ENCODE results near the gene TMEM255B. TPM values are rescaled to one million over a fixed set of nuclear protein-coding genes. Genes with fewer than 3 reads are reported as not detected.

TMEM255B gene
- total RNA-seq, 6 donors from 2014 or later = 1.4 to 39.0 (median 13.8) TPM

DNA sequence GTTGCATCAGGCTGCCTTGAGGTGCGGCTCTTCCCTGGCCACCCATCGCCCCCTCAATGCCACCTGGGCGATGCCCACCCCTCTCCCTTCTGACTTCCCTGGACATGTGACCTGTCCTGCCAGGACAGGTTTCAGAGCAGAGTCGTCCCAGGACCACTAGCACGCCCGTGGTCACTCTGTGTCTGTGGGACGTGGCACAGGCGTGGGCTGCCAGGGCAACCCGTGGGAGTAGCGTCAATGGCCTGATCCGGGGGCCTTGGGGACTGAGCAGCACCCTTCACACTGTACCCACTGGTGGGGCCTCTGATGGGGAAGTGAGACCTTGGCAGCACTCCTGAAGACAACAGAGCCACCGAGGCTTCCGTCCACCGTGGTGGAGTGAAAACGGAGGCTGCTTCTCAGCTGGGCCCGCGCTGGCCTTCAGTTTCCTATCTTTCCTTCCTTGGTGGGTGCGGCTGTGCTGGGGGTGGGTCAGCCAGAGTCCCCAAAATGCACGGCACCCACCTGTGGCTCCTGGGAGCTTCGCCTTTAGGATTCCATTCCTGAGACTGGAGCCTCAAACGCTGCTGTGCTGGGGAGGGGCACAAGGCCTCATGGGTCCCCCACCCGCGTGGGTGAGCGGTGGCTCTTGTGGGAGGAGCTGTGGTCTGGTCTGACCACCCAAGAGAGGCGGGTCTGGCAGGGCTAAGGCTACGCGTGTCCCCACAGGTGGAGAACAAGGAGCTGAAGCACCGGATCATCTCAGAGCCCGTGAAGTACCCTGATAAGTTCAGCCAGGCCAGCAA lies 26.7 kb upstream of the TMEM255B start:
- H3K27ac ChIP-seq = no peak overlapping the region
- no peaks in the 10 kb centered on the region for H3K9me3 ChIP-seq
- DNase-seq = no peak
- ATAC-seq (ENCODE audit: low FRiP score in 2 of 2) = no peak
- no peaks in the 10 kb centered on the region for H3K4me1 ChIP-seq
- no peak overlapping the region for H3K4me3 ChIP-seq
- 74 to 83% methylated on average over 17 to 27 of the region's 29 CpGs for whole genome bisulfite sequencing, 2 donors
- H3K36me3 ChIP-seq = no peaks in the 10 kb centered on the region
- TF ChIP-seq POLR2A (IDR thresholded peaks at IDR 0.05) = no peak
- TF ChIP-seq POLR2AphosphoS5 (IDR thresholded peaks at IDR 0.05) = no peak
- TF ChIP-seq EP300 (IDR thresholded peaks at IDR 0.05) = no peak
- TF ChIP-seq, protein P1, sequence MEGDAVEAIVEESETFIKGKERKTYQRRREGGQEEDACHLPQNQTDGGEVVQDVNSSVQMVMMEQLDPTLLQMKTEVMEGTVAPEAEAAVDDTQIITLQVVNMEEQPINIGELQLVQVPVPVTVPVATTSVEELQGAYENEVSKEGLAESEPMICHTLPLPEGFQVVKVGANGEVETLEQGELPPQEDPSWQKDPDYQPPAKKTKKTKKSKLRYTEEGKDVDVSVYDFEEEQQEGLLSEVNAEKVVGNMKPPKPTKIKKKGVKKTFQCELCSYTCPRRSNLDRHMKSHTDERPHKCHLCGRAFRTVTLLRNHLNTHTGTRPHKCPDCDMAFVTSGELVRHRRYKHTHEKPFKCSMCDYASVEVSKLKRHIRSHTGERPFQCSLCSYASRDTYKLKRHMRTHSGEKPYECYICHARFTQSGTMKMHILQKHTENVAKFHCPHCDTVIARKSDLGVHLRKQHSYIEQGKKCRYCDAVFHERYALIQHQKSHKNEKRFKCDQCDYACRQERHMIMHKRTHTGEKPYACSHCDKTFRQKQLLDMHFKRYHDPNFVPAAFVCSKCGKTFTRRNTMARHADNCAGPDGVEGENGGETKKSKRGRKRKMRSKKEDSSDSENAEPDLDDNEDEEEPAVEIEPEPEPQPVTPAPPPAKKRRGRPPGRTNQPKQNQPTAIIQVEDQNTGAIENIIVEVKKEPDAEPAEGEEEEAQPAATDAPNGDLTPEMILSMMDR (IDR thresholded peaks at IDR 0.05) = no peak
- peaks cover 0 to 8% (median 0%) of the 10 kb centered on the region in 4 donors for H3K27me3 ChIP-seq

DNA sequence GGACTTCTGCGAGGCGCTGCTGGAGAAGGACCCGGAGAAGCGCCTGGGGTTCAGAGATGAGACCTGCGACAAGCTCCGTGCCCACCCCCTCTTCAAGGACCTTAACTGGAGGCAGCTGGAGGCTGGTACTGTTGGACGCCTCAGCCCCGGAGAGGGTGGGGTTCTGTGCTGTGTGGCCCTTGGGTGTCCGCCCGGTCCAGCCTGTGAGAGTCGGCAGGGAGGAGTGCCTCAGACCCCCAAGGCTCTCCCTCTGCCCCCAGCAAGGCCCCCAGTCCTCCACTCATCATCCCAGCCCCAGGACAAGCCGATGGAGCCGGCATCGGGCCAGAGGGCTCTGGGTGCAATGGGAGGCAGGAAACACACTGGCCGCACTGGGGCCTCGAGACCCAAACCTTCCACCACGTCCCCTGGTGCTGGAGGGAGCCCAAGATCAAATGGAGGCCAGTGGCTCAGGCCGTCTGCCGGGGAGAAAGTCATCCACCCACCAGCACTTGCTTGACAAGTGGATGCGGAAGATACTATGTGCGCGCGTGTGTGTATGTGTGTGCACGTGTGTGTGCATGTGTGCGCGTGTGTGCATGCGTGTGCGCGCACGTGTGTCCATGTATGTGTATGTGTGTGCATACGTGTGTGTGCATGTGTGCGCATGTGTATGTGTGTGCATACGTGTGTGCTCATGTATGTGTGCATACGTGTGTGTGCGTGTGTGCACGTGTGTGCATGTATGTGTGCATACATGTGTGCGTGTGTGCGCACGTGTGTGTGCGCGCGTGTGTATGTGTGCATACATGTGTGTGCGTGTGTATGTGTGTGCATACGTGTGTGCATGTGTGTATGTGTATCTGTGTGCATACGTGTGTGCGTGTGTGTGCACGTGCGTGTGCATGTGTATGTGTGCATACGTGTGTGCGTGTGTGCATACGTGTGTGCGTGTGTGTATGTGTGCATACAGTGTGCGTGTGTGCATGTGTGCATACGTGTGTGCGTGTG lies 25.8 kb upstream of the TMEM255B start:
- DNase-seq = no peak

DNA sequence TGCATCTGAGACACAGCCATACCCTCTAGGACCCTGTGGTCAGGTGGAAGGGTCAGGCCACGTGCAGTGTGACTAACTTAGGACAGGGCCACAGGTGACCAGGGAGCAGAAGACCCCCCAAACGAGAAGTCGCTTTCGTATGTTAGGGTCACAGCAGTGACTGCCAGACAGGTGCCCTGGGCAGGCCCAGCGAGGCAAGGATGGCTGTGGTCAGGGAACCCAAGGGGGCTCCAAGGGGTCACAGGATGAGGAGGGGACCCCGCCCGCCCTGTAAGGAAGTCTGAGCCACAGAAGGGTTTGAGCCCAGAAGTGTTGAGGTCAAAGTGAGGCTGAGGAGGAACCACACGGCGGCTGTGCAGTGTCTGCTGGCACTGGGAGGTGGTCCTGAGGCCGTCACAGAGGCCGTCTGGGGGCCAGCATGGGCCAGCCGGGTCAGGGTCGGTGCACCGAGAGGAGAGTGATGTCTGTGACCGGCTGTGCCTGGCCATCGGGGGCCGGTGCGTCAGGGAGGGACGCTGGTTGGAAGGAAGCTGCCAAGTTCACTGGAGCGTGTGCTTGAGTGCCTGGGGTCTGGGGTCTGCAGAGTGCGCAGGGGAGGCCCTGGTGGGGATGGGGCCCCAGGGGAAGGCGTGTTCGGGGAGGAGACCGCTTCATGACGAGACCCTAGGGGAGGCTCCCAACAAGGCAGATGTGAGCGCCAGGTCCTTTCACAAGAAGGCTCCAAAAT lies 24.8 kb upstream of the TMEM255B start:
- no peak for DNase-seq
- Histone ChIP-seq H3K9me3 (no peaks in the 10 kb centered on the region), H3K27ac (no peak overlapping the region), H3K4me1 (no peaks in the 10 kb centered on the region), H3K27me3 (peaks cover 0 to 7% (median 0%) of the 10 kb centered on the region in 4 donors), H3K4me3 (no peak overlapping the region), H3K36me3 (no peaks in the 10 kb centered on the region)
- ATAC-seq (ENCODE audit: low FRiP score in 2 of 2) = no peak
- 83 to 86% methylated on average over 26 of the region's 26 CpGs for WGBS, 2 donors
- TF ChIP-seq EP300 (IDR thresholded peaks at IDR 0.05) = no peak
- no peak for TF ChIP-seq POLR2A (IDR thresholded peaks at IDR 0.05)
- TF ChIP-seq, protein P1 (IDR thresholded peaks at IDR 0.05) = no peak
- no peak for TF ChIP-seq POLR2AphosphoS5 (IDR thresholded peaks at IDR 0.05)

More for the DNA sequence above, 25.8 kb upstream of the TMEM255B start:
- 82 to 88% methylated on average over 48 to 53 of the region's 55 CpGs for WGBS, 2 donors
- Histone ChIP-seq H3K27me3 (peaks cover 0 to 8% (median 0%) of the 10 kb centered on the region in 4 donors), H3K4me3 (no peak overlapping the region), H3K4me1 (no peaks in the 10 kb centered on the region), H3K36me3 (no peaks in the 10 kb centered on the region), H3K27ac (no peak overlapping the region), H3K9me3 (no peaks in the 10 kb centered on the region)
- ATAC-seq (ENCODE audit: low FRiP score in 2 of 2) = no peak
- TF ChIP-seq POLR2A (IDR thresholded peaks at IDR 0.05) (no peak), EP300 (IDR thresholded peaks at IDR 0.05) (no peak), POLR2AphosphoS5 (IDR thresholded peaks at IDR 0.05) (no peak)
- TF ChIP-seq, protein P1 (IDR thresholded peaks at IDR 0.05) = no peak

DNA sequence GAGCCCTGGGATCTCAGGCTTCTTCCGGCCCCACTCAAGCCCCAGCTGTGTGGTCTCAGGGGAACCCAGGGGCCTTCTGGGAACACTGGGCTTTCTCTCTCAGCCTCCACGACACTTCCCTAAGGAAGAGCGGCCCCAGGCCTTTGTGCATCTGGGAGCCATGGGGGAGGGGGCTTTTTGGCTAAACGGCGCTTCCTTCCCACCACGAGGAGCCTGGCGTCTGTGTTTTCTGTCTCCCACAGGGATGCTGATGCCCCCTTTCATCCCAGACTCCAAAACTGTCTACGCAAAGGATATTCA lies 24.2 kb upstream of the TMEM255B start:
- H3K36me3 ChIP-seq = no peaks in the 10 kb centered on the region
- TF ChIP-seq POLR2AphosphoS5 (IDR thresholded peaks at IDR 0.05) (no peak), EP300 (IDR thresholded peaks at IDR 0.05) (no peak), POLR2A (IDR thresholded peaks at IDR 0.05) (no peak)
- TF ChIP-seq, protein P1 (IDR thresholded peaks at IDR 0.05) = no peak
- DNase-seq (no peak), ATAC-seq (ENCODE audit: low FRiP score in 2 of 2) (no peak)
- 79 to 80% methylated on average over 7 to 8 of the region's 8 CpGs for WGBS, 2 donors
- H3K9me3 ChIP-seq = no peaks in the 10 kb centered on the region
- no peak overlapping the region for H3K27ac ChIP-seq
- no peak overlapping the region for H3K4me3 ChIP-seq
- H3K27me3 ChIP-seq = peaks cover 0 to 1% (median 0%) of the 10 kb centered on the region in 4 donors
- no peaks in the 10 kb centered on the region for H3K4me1 ChIP-seq

Data from upper lobe of left lung (tissue), 6 donors.